Measurements from ENCODE around the gene ZNF511.

- TF ChIP-seq CTCF (conservative IDR thresholded peaks at IDR 0.05) (no peak), ZFX (IDR thresholded peaks at IDR 0.05) (no peak)
Measured at GRCh38 chr10:133289761-133290160, 19.0 kb upstream of the ZNF511 start.
